T-helper 1 cell treated with Interleukin-12 subunit alpha and Interleukin-12 subunit beta and Interleukin-4 antibody, amounts not matched to agents 30 μg/mL and 1 μg/mL, for 36 hours (primary cell): Measurements from ENCODE around the gene NPB.
A peak's percentile ranks its signal among the peaks of the same experiment; 100 is the strongest.

Experiments used
- H3K27ac Mint-ChIP-seq: one replicate; pipeline ENCODE4 v1.8.0; 2021; ENCODE audit warnings: mild to moderate bottlenecking, mixed read lengths
- H3K27me3 Mint-ChIP-seq: one replicate; pipeline ENCODE4 v1.8.0; 2021; ENCODE audit warnings: low read depth, mixed read lengths
- H3K36me3 Mint-ChIP-seq: one replicate; pipeline ENCODE4 v1.8.0; 2021; ENCODE audit warnings: low read depth, mixed read lengths
- H3K4me1 Mint-ChIP-seq: one replicate; pipeline ENCODE4 v1.8.0; 2021; ENCODE audit warnings: low read depth, mixed read lengths
- H3K4me3 Mint-ChIP-seq: one replicate; pipeline ENCODE4 v1.8.0; 2021; ENCODE audit warnings: mild to moderate bottlenecking, moderate library complexity, mixed read lengths
- H3K9me3 Mint-ChIP-seq: one replicate; pipeline ENCODE4 v1.8.0; 2021; ENCODE audit warnings: mixed read lengths

The NPB gene

DNA sequence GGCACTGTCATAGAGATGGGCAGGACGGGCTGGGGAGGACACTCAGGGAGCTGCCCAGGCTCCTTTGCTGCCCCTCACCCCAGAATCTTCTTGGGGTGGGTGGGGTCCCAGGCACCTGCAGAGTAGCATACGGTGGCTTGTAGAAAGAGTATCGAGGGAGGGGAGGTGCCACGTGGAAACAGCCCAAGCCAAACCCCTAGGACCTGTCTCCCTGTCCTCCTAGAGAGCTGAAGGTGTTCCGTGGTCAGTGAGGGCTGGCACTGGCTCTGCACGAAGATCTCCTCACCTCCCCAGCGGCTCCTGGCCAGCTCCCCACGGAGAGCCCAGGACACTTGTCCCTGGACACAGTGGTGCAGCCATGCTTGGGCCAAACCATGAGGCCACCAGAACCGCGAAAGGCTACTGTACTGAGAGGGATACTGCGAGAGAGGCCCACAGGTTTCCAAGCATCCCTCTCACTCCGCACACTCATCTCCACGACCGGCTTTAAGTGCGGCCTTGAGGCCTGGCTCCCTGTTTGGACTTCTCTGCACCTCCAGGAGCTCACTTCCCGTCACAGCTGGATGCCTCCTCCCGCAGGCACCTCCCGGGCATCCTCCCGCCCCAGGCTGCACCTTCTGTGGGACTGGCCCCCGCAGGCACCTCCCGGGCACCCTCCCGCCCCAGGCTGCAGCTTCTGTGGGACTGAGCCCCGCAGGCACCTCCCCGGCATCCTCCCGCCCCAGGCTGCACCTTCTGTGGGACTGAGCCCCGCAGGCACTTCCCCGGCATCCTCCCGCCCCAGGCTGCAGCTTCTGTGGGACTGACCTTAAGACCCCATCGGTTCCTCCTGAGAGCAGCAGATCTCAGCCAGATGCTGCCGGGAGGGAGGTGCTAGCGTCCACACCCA, 27.5 kb downstream of the NPB start:
- H3K27me3 Mint-ChIP-seq: no peaks in the 10 kb centered on the region
- peak overlapping the region; percentile 62 for H3K4me3 Mint-ChIP-seq
- H3K36me3 Mint-ChIP-seq: peaks cover 4% of the 10 kb centered on the region
- H3K4me1 Mint-ChIP-seq: peaks cover 13% of the 10 kb centered on the region
- no peaks in the 10 kb centered on the region for H3K9me3 Mint-ChIP-seq
- H3K27ac Mint-ChIP-seq: no peak overlapping the region

DNA sequence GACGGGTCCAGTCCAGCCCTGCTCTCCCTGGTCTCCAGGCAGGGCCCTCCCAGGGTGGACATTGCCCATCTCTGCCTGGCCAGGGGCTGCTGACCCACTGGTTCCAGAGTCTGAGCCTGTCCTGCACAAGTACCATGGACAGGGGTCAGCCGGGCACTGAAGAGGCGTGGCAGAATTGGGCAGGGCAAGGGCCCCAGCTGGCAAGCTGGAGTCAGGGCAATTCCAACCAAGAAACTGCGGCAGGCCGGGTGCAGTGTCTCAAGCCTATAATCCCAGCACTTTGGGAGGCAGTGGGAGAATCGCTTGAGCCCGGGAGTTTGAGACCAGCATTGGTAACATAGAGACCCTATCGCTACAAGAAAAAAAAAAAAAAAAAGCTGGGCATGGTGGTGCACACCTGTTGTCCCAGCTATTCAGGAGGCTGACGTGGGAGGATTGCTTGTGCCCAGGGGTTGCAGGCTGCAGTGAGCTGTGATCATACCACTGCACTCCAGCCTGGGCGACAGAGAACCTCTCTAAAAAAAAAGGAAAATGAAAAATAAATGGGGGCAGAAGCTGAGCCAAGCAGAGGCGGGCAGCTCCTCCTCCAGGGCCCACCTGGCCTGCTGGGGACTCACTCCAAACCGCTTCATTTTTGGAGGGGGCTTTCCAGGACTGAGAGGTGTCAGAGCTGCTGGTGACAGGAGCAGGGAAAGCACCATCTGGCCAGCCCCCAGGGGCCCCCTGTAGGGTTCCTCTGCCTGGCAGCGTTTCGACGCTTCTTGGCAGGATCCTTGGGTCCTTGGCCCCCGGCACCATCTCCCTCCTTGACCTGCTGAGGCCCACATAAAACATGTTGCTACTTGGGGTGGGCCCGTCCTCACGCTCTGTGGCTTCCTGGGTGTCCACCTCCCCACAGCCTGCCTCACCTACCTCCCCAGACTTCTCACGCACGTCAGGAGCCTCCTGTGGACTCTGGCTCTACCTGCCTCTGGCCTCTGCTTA, 28.4 kb downstream of the NPB start:
- H3K4me3 Mint-ChIP-seq: no peak overlapping the region
- H3K27me3 Mint-ChIP-seq: no peaks in the 10 kb centered on the region
- H3K27ac Mint-ChIP-seq: no peak overlapping the region
- H3K36me3 Mint-ChIP-seq: peaks cover 4% of the 10 kb centered on the region
- no peaks in the 10 kb centered on the region for H3K9me3 Mint-ChIP-seq
- peaks cover 10% of the 10 kb centered on the region for H3K4me1 Mint-ChIP-seq

- no peaks in the 10 kb centered on the region for H3K9me3 Mint-ChIP-seq
- H3K27ac Mint-ChIP-seq: peak overlapping the region; percentile 22
- H3K4me1 Mint-ChIP-seq: peaks cover 11% of the 10 kb centered on the region
- H3K36me3 Mint-ChIP-seq: peaks cover 4% of the 10 kb centered on the region
- no peaks in the 10 kb centered on the region for H3K27me3 Mint-ChIP-seq
- peak overlapping the region; percentile 5 for H3K4me3 Mint-ChIP-seq
Observed at GRCh38 chr17:81931189-81931556, 29.1 kb downstream of the NPB start.

DNA sequence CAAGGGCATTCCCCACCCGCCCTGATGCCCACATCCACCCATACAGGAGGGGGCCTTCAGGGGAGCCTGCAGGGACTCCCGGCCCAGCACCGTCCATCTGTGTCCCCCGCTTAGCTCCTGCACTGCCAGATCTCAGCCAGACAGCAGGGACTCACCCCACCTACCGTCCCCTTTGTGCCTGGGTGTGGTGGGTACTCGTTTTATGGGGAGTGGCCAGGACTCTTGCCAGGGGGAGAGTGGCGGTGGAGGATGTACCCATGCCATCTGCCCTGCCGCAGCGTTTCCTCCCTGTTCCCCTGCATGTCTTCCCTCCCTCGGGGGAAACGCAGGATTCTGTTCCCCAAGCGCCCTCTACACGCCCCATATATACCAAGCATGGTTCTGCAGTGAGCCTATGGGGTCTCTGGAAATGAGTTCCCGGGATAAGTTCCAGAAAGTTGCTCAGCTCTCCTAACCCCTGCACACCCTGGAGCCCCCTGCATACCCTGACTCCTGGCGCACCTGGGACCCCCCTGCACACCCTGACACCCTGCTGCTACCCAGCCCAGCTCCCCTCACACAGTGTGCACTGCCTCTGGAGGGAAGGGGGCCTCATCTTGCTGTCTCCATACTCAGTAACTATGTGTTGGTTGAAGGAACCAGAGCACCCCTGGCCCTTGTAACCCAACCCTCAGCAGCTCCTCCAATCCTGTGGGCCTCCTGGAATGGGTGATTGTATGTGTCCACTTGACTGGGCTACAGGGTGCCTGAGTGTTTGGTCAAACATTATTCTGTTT, 29.7 kb downstream of the NPB start:
- no peaks in the 10 kb centered on the region for H3K27me3 Mint-ChIP-seq
- H3K4me1 Mint-ChIP-seq: peaks cover 7% of the 10 kb centered on the region
- H3K4me3 Mint-ChIP-seq: no peak overlapping the region
- peaks cover 4% of the 10 kb centered on the region for H3K36me3 Mint-ChIP-seq
- no peak overlapping the region for H3K27ac Mint-ChIP-seq
- no peaks in the 10 kb centered on the region for H3K9me3 Mint-ChIP-seq

GRCh38 chr17:81932333-81932983, 30.4 kb downstream of the NPB start:
- Mint-ChIP-seq H3K36me3 (peaks cover 4% of the 10 kb centered on the region), H3K27ac (no peak overlapping the region), H3K4me3 (no peak overlapping the region), H3K9me3 (no peaks in the 10 kb centered on the region), H3K27me3 (no peaks in the 10 kb centered on the region), H3K4me1 (peaks cover 7% of the 10 kb centered on the region)

DNA sequence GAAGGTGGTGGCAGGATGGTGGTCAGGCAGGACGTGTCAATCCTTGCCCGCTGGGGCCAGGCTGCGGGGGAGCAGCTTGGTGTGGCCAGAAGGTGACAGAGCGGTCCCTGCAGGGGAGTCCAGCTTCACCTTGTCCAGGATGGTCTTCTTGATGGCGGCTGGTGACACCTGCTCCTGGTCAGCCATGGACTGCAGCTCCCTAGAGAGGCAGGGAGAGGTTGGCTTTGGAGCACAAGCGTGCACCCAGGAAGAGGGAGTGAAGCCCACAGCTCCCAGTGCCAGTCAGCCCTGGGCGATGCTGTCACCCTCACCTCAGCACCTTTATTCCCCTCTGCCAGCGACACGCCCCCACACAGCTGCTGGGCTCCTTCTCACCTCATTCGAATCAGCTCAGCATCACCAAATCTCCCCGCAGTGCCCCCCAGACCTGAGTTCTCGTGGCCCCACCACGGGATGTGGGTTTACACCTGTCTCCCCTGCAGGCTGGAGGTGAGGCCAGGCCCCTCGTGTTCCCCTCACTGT, 31.2 kb downstream of the NPB start:
- Mint-ChIP-seq H3K36me3 (peaks cover 4% of the 10 kb centered on the region), H3K27me3 (no peaks in the 10 kb centered on the region), H3K4me1 (peaks cover 12% of the 10 kb centered on the region), H3K4me3 (no peak overlapping the region), H3K27ac (no peak overlapping the region), H3K9me3 (no peaks in the 10 kb centered on the region)

DNA sequence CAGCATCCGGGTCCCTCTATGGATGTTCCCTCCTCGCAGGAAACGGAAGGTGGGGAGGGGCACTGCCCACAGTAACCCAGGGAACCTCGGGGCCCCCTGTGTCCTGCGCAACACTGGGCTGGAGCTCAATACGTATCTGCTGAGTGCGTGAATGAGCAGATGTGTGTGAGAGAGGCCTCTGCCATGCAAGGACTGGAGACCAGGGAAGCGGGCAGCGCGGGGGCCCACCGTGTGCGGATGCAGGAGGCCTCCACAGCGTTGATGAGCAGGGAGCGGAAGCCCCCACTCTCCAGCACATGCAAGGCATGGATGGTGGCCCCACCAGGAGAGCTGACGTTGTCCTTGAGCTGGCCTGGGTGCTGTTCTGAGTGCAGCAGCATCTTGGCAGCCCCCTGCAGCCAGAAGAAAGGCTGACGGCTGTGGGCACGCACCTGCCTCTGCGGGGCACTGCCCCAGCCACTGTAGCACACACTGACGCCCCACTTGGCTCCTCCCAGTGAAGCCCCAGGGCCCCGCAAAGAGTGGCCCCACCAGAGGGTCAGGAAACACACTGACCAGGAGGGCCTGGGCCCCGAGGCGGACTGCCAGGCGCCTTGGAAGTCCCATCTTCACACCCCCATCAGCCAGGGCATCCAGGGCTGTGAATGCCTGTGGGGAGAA, 32.2 kb downstream of the NPB start:
- peaks cover 4% of the 10 kb centered on the region for H3K36me3 Mint-ChIP-seq
- peaks cover 13% of the 10 kb centered on the region for H3K4me1 Mint-ChIP-seq
- H3K27ac Mint-ChIP-seq: no peak overlapping the region
- H3K4me3 Mint-ChIP-seq: peak overlapping the region; percentile 31
- H3K27me3 Mint-ChIP-seq: no peaks in the 10 kb centered on the region
- no peaks in the 10 kb centered on the region for H3K9me3 Mint-ChIP-seq

DNA sequence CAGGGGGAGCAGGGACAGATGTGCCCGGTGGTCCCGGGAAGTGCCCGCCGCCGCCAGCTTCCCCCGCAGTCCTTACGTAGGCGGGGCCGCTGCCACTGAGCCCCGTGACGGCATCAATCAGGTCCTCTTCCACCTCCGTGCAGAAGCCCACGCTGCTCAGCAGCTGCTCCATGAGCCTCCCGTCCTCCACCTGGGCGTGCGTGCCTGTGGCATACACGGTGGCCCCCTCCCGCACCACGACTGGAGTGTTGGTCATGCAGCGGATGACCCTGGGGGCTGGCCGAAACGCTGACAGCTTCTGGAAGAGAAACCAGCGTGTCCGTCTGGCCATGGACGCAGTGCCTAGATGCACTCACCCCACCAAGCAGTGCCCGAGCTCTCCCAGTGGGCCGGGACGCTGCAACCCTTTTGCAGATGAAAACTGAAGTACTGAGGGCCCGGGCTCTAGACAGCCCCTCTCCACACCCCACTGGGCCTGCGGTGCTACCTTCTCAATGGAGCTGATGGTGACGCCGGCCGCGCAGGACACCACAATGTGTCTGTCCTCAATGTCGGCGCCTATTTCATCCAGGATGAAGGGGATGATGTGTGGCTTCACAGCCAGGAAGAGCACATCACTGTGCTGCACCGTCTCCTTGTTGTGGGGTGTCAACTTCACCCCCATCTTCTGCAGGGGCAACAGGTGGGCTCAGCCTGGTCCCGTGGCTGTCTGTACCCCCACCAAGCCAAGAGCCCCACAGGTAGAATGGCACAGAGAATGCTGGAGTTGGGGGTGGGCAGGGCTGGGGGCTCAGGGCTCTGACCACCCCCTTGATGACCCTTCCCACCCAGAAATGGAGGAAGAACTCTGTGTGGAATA, 33.0 kb downstream of the NPB start:
- Mint-ChIP-seq H3K27me3 (no peaks in the 10 kb centered on the region), H3K27ac (no peak overlapping the region), H3K4me1 (peaks cover 13% of the 10 kb centered on the region), H3K4me3 (no peak overlapping the region), H3K36me3 (peaks cover 4% of the 10 kb centered on the region), H3K9me3 (no peaks in the 10 kb centered on the region)

DNA sequence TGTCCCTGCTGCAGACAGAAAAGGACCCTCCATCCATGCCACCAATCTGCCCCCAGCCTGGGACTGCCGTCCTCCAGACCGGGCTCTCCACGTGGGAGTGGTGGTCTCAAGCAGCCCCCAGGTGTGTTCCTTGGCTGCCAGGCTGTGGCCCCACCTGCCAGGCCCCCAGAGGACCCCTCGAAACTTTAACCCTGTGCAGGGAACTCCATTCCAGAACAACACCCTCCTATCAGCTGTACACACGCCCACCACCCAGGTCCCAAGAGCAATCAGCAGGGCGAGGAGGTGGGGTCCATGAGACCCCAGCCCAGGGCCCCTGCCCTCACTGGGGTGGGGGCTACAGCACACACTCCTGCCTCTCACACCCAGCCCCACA, 33.7 kb downstream of the NPB start:
- Mint-ChIP-seq H3K27me3 (no peaks in the 10 kb centered on the region), H3K4me3 (peak overlapping the region; percentile 54), H3K27ac (peak overlapping the region; percentile 72), H3K9me3 (no peaks in the 10 kb centered on the region), H3K36me3 (peaks cover 4% of the 10 kb centered on the region), H3K4me1 (peaks cover 13% of the 10 kb centered on the region)

GRCh38 chr17:81939218-81939617, 37.2 kb downstream of the NPB start:
- Mint-ChIP-seq H3K4me3 (no peak overlapping the region), H3K27me3 (no peaks in the 10 kb centered on the region), H3K9me3 (no peaks in the 10 kb centered on the region), H3K4me1 (peaks cover 11% of the 10 kb centered on the region), H3K27ac (no peak overlapping the region), H3K36me3 (no peaks in the 10 kb centered on the region)

- Mint-ChIP-seq H3K36me3 (no peaks in the 10 kb centered on the region), H3K4me3 (no peak overlapping the region), H3K27me3 (no peaks in the 10 kb centered on the region), H3K4me1 (peaks cover 11% of the 10 kb centered on the region), H3K9me3 (no peaks in the 10 kb centered on the region), H3K27ac (no peak overlapping the region)
Observed at GRCh38 chr17:81939881-81940385, 37.9 kb downstream of the NPB start.

- Mint-ChIP-seq H3K4me3 (no peak overlapping the region), H3K4me1 (peaks cover 8% of the 10 kb centered on the region), H3K27me3 (no peaks in the 10 kb centered on the region), H3K9me3 (no peaks in the 10 kb centered on the region), H3K36me3 (no peaks in the 10 kb centered on the region), H3K27ac (no peak overlapping the region)
Observed at GRCh38 chr17:81940538-81941483, 38.8 kb downstream of the NPB start.
